Right lobe of liver (tissue), 4 donors: Measurements from ENCODE around the gene MYO1B.

ENCODE experiments used
- CTCF ChIP-seq, 4 donors: fragments of 200-600 bp in 3 of 4; fragments of 450-650 bp in 1 of 4; IDR thresholded peaks; one replicate each; pipeline versions ENCODE4 v1.5.1 to v1.8.0; 2016 to 2022; ENCODE audit warnings: antibody characterized with exemption in 4 of 4, mild to moderate bottlenecking in 2 of 4
- POLR2A ChIP-seq: fragments of 450-650 bp; IDR thresholded peaks from one replicate; pipeline ENCODE4 v1.6.1; 2017; ENCODE audit warnings: antibody characterized with exemption, mild to moderate bottlenecking
- donor health status: DM: no; HTN: no; CAD: no.
- donor health status: DM: no; HTN: no; CAD: no.
- donor health status: DM: no; HTN: yes; CAD: no.

- no peak for TF ChIP-seq CTCF (IDR thresholded peaks at IDR 0.05)
- no peak for TF ChIP-seq POLR2A
Measured at GRCh38 chr2:191204433-191204832, 40.8 kb upstream of the MYO1B start.
